Measurements from ENCODE around the gene MAP3K2.

MAP3K2 gene

GRCh38 chr2:127279781-127280180 lies 108.0 kb downstream of the MAP3K2 start:
- DNase-seq, result no peak

- no peak for DNase-seq
These were observed 108.8 kb downstream of the MAP3K2 start for GRCh38 chr2:127278959-127279358.

- no peak for DNase-seq
These were observed 110.7 kb downstream of the MAP3K2 start for GRCh38 chr2:127277028-127277427.

GRCh38 chr2:127275789-127276188 lies 112.0 kb downstream of the MAP3K2 start:
- DNase-seq, result no peak

GRCh38 chr2:127275356-127275755 lies 112.4 kb downstream of the MAP3K2 start:
- DNase-seq, result no peak

GRCh38 chr2:127270663-127271062 lies 117.1 kb downstream of the MAP3K2 start:
- no peak for DNase-seq

GRCh38 chr2:127261804-127262406 lies 125.9 kb downstream of the MAP3K2 start:
- DNase-seq, result no peak

- no peak for DNase-seq
These were observed 128.4 kb downstream of the MAP3K2 start for GRCh38 chr2:127259355-127259754.

GRCh38 chr2:127256866-127257265 lies 130.9 kb downstream of the MAP3K2 start:
- DNase-seq, result no peak

- no peak for DNase-seq
These were observed 131.4 kb downstream of the MAP3K2 start for GRCh38 chr2:127256381-127256780.

GRCh38 chr2:127255721-127256120 lies 132.1 kb downstream of the MAP3K2 start:
- no peak for DNase-seq

- no peak for DNase-seq
These were observed 132.6 kb downstream of the MAP3K2 start for GRCh38 chr2:127255146-127255545.

GRCh38 chr2:127254386-127254981 lies 133.3 kb downstream of the MAP3K2 start:
- DNase-seq, result no peak
